Duodenal mucosa (tissue), 2 donors: ENCODE measurements around the gene HOGA1.

Experiments used
- H3K27ac ChIP-seq: one replicate; pipeline ENCODE4 v1.7.0; 2013; ENCODE audit warnings: low read depth, low read length
- H3K27me3 ChIP-seq, 2 donors: one replicate each; pipeline ENCODE4 v1.7.0; 2013; ENCODE audit warnings: low read length in 2 of 2, control low read depth in 1 of 2; ENCODE audit not compliant: insufficient read depth in 2 of 2, control insufficient read depth in 1 of 2
- H3K36me3 ChIP-seq, 2 donors: one replicate each; pipeline ENCODE4 v1.7.0; 2013; ENCODE audit warnings: low read length in 2 of 2, control low read depth in 1 of 2; ENCODE audit not compliant: insufficient read depth in 2 of 2, control insufficient read depth in 1 of 2
- H3K4me1 ChIP-seq, 2 donors: one replicate each; pipeline ENCODE4 v1.7.0; 2013; ENCODE audit warnings: low read length in 2 of 2, control low read depth in 1 of 2; ENCODE audit not compliant: insufficient read depth in 2 of 2, control insufficient read depth in 1 of 2
- H3K4me3 ChIP-seq, 2 donors: one replicate each; pipeline ENCODE4 v1.7.0; 2013; ENCODE audit warnings: low read length in 2 of 2, low read depth in 1 of 2
- H3K9ac ChIP-seq, 2 donors: one replicate each; pipeline ENCODE4 v1.7.0; 2013; ENCODE audit warnings: low read length in 2 of 2, low read depth in 1 of 2
- H3K9me3 ChIP-seq, 2 donors: one replicate each; pipeline ENCODE4 v1.7.0; 2013; ENCODE audit warnings: low read length in 2 of 2, control low read depth in 1 of 2; ENCODE audit not compliant: control insufficient read depth in 1 of 2

HOGA1 gene

DNA sequence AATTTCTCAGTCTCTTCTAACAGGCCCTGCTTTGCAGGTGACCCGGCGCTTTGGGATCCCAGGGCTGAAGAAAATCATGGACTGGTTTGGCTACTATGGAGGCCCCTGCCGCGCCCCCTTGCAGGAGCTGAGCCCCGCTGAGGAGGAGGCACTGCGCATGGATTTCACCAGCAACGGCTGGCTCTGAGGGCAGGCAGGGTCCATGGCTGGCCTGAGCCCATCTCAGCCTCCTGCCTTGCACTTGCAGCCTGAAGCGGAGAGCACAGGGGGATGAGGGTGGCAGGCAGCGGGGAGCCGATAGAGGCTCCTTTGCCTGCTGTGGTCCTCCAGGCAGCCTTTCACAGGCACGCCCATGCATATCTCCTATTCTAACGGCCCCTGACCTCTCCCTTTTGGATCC, 27.3 kb downstream of the HOGA1 start:
- no peaks in the 10 kb centered on the region for H3K36me3 ChIP-seq
- no peaks in the 10 kb centered on the region for H3K27me3 ChIP-seq
- no peaks in the 10 kb centered on the region for H3K4me1 ChIP-seq
- no peak overlapping the region for H3K27ac ChIP-seq
- no peak overlapping the region for H3K9ac ChIP-seq
- no peak overlapping the region for H3K4me3 ChIP-seq
- no peaks in the 10 kb centered on the region for H3K9me3 ChIP-seq

DNA sequence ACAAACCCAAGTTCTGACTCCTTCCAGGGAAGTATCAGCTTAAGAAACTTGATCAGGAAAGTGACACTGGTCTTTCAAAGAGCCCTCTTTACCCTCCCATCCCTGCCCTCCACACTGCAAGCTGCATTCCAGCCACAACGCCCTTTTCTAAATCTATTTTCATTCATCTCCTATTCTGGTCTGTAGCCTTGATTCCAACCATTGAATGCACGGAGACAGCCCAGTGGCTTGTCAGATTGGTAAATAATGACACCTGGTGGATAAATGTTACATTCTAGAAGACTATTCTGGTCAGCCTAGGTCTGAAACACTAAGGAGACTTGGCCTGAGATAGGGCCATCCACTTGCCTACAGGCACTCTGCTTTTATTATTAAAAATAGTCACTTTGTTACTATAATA, 28.2 kb downstream of the HOGA1 start:
- Histone ChIP-seq H3K4me1 (no peaks in the 10 kb centered on the region), H3K27ac (no peak overlapping the region), H3K27me3 (no peaks in the 10 kb centered on the region), H3K9ac (no peak overlapping the region), H3K9me3 (no peaks in the 10 kb centered on the region), H3K36me3 (no peaks in the 10 kb centered on the region), H3K4me3 (no peak overlapping the region)

DNA sequence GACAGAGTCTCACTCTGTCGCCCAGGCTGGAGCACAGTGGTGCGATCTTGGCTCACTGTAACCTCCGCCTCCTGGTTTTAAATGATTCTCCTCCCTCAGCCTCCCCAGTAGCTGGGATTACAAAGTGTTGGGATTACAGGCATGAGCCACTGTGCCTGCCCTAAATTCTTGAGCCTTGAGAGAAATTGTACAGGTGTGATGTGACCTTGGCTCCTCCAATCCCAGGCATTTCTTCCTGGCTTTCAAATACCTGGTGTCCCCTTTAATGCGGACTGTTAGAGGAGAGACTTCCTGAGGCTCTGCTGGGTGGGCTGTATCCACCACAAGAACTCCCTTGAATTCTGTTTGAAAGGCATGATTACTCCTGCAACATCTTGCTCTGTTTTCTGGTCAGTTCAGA, 34.1 kb downstream of the HOGA1 start:
- H3K36me3 ChIP-seq, result no peaks in the 10 kb centered on the region
- no peaks in the 10 kb centered on the region for H3K27me3 ChIP-seq
- no peak overlapping the region for H3K9ac ChIP-seq
- no peak overlapping the region for H3K4me3 ChIP-seq
- H3K4me1 ChIP-seq, result no peaks in the 10 kb centered on the region
- H3K27ac ChIP-seq, result no peak overlapping the region
- no peaks in the 10 kb centered on the region for H3K9me3 ChIP-seq

DNA sequence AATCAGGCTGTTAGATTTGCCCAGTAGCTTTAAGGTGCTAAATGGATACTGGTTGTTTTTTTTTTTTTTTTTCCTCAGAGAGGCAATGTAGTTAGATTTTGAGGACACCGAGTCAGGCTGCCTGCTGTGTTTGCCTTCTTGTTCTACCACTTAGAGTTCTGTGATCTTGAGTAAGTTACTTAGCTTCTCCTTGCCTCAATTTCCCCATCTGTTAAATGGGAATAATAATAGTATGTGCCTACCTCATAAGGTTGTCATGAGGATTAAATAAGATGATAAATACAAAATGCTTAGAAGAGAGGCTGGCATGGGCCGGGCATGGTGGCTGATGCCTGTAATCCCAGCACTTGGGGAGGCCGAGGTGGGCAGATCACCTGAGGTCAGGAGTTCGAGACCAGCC, 34.5 kb downstream of the HOGA1 start:
- Histone ChIP-seq H3K36me3 (no peaks in the 10 kb centered on the region), H3K4me3 (no peak overlapping the region), H3K27me3 (no peaks in the 10 kb centered on the region), H3K9ac (no peak overlapping the region), H3K4me1 (no peaks in the 10 kb centered on the region), H3K9me3 (no peaks in the 10 kb centered on the region), H3K27ac (no peak overlapping the region)

DNA sequence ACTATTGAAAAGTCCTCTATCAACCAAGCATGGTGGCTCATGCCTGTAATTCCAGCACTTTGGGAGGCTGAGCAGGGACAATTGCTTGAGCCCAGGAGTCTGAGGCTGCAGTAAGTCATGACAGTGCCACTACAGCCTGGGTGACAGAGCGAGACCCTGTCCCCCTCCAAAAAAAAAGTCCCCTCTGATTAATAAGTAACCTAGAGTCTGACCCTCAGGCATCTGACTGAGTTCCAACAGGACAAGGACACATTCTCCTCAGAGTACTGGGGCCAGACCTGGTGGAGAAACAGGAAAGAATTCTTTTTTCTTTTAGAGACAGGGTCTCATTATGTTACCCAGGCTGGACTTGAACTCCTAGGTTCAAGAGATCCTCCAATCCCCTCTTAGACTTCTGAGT, 39.1 kb downstream of the HOGA1 start:
- no peaks in the 10 kb centered on the region for H3K27me3 ChIP-seq
- H3K9me3 ChIP-seq, result no peaks in the 10 kb centered on the region
- H3K4me1 ChIP-seq, result no peaks in the 10 kb centered on the region
- H3K9ac ChIP-seq, result no peak overlapping the region
- no peak overlapping the region for H3K27ac ChIP-seq
- H3K4me3 ChIP-seq, result no peak overlapping the region
- H3K36me3 ChIP-seq, result no peaks in the 10 kb centered on the region

DNA sequence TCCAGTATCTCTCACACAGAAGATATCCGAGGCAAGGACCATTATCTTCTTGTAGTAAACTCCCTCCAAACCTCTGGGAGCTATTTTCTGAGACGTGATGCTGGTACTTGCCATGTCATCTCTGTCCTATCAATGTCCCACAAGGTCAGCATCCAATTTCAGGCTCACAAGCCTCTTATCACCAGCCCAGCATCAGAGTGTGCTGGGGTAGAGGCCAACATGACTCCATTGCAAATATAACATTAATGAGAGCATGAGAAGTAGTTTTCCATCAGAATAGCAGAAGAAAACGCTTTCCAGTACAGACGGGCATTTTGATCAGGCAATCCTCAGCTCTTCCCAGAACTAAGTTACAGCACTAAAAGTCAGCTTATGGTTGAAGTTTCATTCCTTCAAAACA, 43.5 kb downstream of the HOGA1 start:
- Histone ChIP-seq H3K9ac (no peak overlapping the region), H3K36me3 (no peaks in the 10 kb centered on the region), H3K4me1 (peaks cover 2 to 3% of the 10 kb centered on the region in 2 donors), H3K27me3 (no peaks in the 10 kb centered on the region), H3K9me3 (no peaks in the 10 kb centered on the region), H3K4me3 (no peak overlapping the region), H3K27ac (no peak overlapping the region)

DNA sequence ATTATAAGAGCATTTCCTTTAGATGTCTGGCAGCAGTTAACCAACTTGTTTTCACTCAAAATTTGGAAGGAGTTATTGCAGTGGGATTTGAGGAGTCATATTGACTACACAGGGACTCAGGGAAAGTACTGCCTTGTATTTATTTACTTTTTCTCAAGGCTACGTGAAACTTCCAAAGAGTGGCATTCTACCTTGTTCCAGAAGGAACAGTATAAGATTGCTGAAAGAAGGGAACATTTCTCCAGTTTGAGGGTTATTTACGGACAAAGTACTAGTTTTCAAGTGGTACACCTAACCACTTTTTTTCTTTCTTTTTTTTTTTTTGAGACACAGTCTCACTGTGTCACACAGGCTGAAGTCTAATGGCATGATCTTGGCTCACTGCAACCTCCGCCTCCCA, 44.0 kb downstream of the HOGA1 start:
- Histone ChIP-seq H3K27me3 (no peaks in the 10 kb centered on the region), H3K9ac (no peak overlapping the region), H3K36me3 (no peaks in the 10 kb centered on the region), H3K4me1 (peaks cover 4 to 5% of the 10 kb centered on the region in 2 donors), H3K9me3 (no peaks in the 10 kb centered on the region), H3K27ac (no peak overlapping the region), H3K4me3 (no peak overlapping the region)

DNA sequence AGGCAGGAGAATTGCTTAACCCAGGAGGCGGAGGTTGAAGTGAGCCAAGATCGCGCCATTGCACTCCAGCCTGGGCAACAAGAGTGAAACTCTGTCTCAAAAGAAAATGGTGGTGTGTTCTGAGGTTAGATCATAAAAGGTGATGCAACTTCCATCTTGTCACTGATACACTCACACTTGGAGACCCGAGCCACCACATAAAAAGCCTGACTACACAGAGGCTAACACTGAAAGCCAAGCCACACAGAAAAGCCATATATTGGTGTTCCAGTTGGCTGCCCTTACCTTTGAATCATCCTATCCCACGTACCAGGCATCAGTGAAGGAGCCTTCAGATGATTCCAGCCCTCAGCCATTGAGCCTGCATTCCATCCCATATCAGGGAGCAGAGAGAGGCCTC, 45.1 kb downstream of the HOGA1 start:
- no peaks in the 10 kb centered on the region for H3K27me3 ChIP-seq
- no peak overlapping the region for H3K4me3 ChIP-seq
- no peak overlapping the region for H3K27ac ChIP-seq
- no peak overlapping the region for H3K9ac ChIP-seq
- H3K36me3 ChIP-seq, result no peaks in the 10 kb centered on the region
- H3K9me3 ChIP-seq, result no peaks in the 10 kb centered on the region
- H3K4me1 ChIP-seq, result peaks cover 8 to 11% of the 10 kb centered on the region in 2 donors

DNA sequence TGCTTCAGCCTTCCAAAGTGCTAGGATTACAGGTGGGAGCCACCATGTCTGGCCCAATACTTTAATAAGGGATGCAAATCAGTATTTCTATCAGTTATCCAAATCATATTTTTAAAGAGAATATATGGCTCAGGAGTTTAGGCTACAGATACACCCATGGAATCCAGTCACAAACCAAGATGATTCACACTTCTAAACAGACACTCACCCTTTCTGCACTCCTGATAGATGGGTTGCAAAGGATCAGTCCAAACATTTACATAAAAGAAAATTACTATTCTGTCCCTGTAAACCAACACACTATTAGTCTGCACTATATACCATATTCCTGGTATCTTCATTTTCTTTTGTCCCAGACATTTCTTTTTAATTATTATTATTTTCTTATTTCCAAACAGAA, 46.9 kb downstream of the HOGA1 start:
- H3K27ac ChIP-seq, result no peak overlapping the region
- H3K4me1 ChIP-seq, result peaks cover 8 to 11% of the 10 kb centered on the region in 2 donors
- H3K27me3 ChIP-seq, result no peaks in the 10 kb centered on the region
- no peaks in the 10 kb centered on the region for H3K9me3 ChIP-seq
- no peaks in the 10 kb centered on the region for H3K36me3 ChIP-seq
- no peak overlapping the region for H3K9ac ChIP-seq
- H3K4me3 ChIP-seq, result no peak overlapping the region

DNA sequence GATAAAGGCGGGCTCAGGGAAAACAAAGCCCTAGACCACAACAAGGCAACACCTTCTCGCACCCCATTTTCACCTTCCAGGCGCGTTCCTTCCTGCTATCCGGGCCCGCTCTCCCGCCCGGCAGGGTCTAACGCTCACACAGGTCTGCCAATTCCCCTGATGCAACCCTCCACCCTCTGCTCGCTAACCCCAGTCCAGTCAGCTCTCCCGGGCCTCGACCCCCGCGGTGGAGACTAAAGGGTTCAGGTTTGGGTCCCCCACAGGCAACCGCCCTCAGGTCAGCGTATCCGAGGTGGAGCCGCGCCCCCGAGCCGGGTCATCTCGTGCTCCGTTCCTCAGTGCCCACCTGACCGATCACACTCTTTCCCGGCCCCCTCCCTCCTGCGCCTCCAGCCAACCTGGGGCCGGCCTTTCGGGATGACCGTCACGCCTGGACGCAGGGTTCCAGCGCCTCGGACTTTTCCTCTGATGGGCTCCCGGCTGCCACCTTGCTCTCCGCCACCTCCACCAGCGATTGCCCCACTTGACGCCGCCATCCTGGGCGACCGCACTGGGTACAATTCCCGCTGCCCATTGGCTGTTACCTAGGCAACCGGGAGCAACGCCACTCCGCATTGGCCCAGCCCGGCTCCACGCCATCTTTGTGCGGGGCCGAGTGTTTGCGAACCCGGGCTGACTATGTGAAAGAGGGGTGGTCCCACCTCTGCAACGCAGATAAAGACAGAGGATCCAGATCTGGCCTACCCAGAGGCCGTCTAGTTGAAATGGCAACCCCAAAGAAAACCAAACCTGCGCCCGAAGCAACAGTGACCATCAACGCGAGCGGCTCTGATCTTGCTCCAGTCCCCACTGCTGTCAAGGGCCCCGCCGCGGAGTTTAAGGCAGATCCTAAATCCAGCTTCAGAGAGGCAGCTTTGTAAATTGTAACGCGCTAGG, 49.0 kb downstream of the HOGA1 start, which contains the start of gene MORN4:
Gene MORN4, minus strand, starts transcription at position 552 of the 936 bp plus-strand sequence. CDS start 13,847 bp downstream, outside the sequence.
- Histone ChIP-seq H3K4me3 (peak within 1 kb of the TSS; percentile 95 to 98), H3K27ac (peak within 1 kb of the TSS; percentile 5), H3K36me3 (no peaks in the 10 kb centered on the region), H3K27me3 (no peaks in the 10 kb centered on the region), H3K9ac (peak within 1 kb of the TSS; percentile 70 to 72), H3K4me1 (peaks cover 8 to 11% of the 10 kb centered on the region in 2 donors), H3K9me3 (no peaks in the 10 kb centered on the region)
